ENCODE data around the gene SGCD.
"Not testable (repeated sequence)": the region's sequence is repeated elsewhere in the genome, so short reads cannot be mapped to it uniquely, and the experiment has no call there.

Gene SGCD

GRCh38 chr5:156589104-156589945 lies 262.4 kb downstream of the SGCD start:
- no peak for DNase-seq

- DNase-seq: no peak
Observed at GRCh38 chr5:156589946-156590216, 262.9 kb downstream of the SGCD start.

GRCh38 chr5:156590978-156591377 lies 264.0 kb downstream of the SGCD start:
- DNase-seq: no peak

GRCh38 chr5:156591631-156592030 lies 264.7 kb downstream of the SGCD start:
- DNase-seq: no peak

- DNase-seq: no peak
Observed at GRCh38 chr5:156593546-156593945, 266.6 kb downstream of the SGCD start.

- no peak for DNase-seq
Observed at GRCh38 chr5:156594406-156594805, 267.4 kb downstream of the SGCD start.

GRCh38 chr5:156595132-156595787 lies 268.3 kb downstream of the SGCD start:
- DNase-seq: no peak

GRCh38 chr5:156597276-156597675 lies 270.3 kb downstream of the SGCD start:
- no peak for DNase-seq

GRCh38 chr5:156598964-156599363 lies 272.0 kb downstream of the SGCD start:
- DNase-seq: no peak

GRCh38 chr5:156610582-156610981 lies 283.6 kb downstream of the SGCD start:
- DNase-seq: not testable (repeated sequence)

GRCh38 chr5:156615901-156616300 lies 288.9 kb downstream of the SGCD start:
- no peak for DNase-seq

- no peak for DNase-seq
Observed at GRCh38 chr5:156617426-156617825, 290.5 kb downstream of the SGCD start.

GRCh38 chr5:156618601-156619000 lies 291.6 kb downstream of the SGCD start:
- DNase-seq: no peak

- DNase-seq: no peak
Observed at GRCh38 chr5:156621719-156622118, 294.8 kb downstream of the SGCD start.

- no peak for DNase-seq
Observed at GRCh38 chr5:156623381-156624040, 296.5 kb downstream of the SGCD start.

GRCh38 chr5:156624686-156625085 lies 297.7 kb downstream of the SGCD start:
- DNase-seq: no peak

GRCh38 chr5:156628421-156628820 lies 301.5 kb downstream of the SGCD start:
- DNase-seq: no peak

- no peak for DNase-seq
Observed at GRCh38 chr5:156631005-156631404, 304.0 kb downstream of the SGCD start.

GRCh38 chr5:156634301-156634700 lies 307.3 kb downstream of the SGCD start:
- DNase-seq: no peak

- no peak for DNase-seq
Observed at GRCh38 chr5:156640691-156641241, 313.8 kb downstream of the SGCD start.

- DNase-seq: no peak
Observed at GRCh38 chr5:156641686-156642085, 314.7 kb downstream of the SGCD start.

- DNase-seq: no peak
Observed at GRCh38 chr5:156647034-156647451, 320.1 kb downstream of the SGCD start.

- no peak for DNase-seq
Observed at GRCh38 chr5:156654444-156654843, 327.5 kb downstream of the SGCD start.

GRCh38 chr5:156655732-156656131 lies 328.8 kb downstream of the SGCD start:
- DNase-seq: no peak

Data from Kasumi-1 (cell line).